GM18499 (cell line): ENCODE data around the gene TSKU.

ENCODE experiments used
- ATAC-seq: cut with Tn5 transposase; IDR thresholded peaks from one replicate; pipeline ENCODE4 v1.9.1; 2021; ENCODE audit warnings: moderate number of reproducible peaks; ENCODE audit not compliant: insufficient read depth, unreplicated experiment

TSKU gene

DNA sequence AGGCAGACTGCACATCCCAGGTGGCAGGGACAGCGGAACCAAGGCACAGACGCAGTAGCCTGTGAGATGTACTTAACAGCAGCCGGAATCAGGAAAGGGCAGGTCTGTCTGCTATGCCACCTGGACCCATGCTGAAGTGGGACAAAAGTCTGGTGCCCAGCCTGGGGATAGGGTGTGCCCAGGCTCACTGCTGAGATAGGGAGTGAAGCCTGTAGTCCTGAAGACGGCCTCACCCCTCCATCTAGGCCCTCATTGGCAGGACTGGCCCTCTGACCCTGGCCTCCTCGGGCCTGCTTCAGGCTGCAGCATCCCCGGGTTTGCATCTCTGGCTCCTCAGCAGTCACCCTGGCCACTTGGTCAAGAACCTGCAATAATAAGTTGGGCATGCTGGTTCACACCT lies 32.4 kb upstream of the TSKU start:
- no peak for ATAC-seq

GRCh38 chr11:76752321-76753143 lies 30.6 kb upstream of the TSKU start:
- ATAC-seq = no peak

DNA sequence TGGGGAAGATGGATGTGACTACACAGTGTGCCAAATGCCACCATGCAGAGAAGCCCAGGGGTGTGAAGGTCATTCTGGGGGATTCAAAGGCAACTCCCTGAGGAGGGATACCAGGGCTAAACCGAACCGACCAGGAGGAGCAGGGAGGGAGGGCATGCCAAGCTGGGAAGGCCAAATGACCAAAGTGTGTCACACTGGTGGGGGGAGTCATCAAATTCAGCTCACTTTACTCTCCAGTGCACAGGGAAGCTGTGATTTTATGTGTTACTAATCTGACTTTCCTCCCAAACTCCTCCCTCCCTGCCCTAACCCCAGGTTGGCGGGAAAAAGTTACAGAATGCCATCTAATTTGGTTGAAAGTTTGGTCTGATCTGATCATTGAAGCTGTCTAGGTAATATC lies 29.7 kb upstream of the TSKU start:
- no peak for ATAC-seq

DNA sequence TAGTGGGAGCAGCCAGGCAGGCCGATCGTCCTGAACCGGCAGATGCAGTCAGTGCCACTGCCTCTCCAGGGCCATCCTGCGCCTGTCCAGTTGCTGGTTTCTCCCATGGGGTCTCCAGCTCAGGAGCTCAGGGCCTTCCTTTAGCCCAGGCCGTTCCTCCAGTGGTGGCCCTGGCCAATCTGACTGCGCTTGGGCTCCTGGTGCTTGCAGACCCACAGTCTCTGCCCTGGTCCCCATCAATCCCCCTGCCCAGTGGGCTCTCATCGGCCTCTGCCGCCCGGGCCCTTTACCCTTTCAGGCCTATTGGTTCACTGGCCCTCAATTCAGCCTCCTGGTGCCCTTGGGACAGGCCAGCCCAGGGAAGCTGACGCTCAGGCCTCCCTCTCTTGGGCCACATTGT lies 29.2 kb upstream of the TSKU start:
- no peak for ATAC-seq

DNA sequence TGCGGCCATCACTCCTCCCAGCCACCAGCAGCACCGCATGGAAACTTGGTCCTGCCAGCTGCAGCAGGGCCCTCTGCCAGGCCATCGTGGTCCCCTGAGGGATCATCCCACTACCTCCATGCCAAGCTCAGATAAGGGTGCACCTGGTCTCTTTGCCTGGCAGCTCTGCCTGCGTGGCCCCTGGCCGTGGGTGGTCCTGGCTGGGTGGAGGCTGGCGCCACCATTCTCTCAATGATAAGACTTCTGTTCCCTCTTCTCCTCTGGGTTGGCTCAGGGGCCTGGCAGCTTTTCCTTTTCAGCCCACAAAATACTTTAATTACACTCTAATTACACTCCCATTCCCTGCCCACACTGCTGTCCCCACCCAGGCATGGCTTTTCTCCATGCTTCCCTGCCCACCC lies 26.8 kb upstream of the TSKU start:
- ATAC-seq = no peak

- ATAC-seq = no peak
Measured at GRCh38 chr11:76758311-76758710, 24.8 kb upstream of the TSKU start.

DNA sequence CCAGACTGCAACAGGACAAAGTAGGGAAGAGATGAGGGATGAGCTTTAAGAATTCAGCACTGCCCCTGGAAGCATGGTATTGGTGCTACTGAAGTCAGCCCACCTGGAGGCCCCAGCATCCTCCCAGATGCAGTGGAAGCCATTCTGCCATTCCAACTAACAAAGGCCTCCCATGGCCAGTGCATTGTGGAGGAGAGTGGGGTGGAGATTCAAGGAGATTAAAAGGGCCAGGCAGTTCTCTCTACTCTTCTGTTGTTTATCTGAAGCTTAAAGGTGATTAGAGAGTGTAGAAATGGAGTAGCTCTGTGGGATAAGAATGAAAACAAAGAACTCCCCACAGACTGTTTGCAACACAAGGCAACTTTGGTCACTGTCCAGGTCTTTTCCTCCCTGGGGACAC lies 24.1 kb upstream of the TSKU start:
- ATAC-seq = no peak

DNA sequence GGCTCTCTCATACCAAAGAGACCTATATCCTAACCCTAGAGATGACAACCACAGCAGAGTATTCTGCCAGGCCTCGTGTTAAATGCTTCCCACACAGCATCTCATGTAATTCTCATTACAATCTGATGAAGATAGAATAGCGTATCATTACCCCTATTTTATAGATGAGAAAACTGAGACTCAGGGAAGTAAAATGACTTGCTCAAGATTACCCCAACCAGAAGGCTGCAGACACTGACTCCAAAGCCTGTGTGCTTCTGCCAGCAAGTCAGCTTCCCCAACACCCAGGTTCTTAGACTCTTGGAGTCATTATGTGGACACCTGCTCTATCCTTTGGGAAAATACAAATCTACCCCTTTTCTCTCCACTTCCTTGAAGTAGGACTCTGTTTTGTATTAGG lies 23.6 kb upstream of the TSKU start:
- ATAC-seq = no peak

DNA sequence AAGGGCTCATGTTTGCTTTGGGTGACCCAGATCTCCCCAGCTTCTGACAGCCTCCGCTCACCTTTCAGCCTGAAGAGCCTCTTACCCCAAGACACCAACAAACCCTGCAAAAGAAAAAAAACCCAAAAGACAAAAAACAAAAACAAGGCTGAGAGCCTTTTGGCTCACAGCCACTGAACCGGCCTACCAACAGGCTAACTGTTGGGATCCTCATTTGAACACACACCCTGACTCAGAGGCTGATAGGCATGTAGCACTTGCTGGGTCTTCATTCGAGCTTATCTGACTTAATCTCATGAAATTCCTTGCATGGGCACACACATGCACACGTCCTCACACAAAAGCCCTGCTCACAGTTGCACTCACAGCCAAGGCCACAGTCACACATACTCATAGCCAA lies 22.9 kb upstream of the TSKU start:
- ATAC-seq = no peak

- no peak for ATAC-seq
Measured at GRCh38 chr11:76761718-76762355, 21.3 kb upstream of the TSKU start.

- ATAC-seq = no peak
Measured at GRCh38 chr11:76762356-76762752, 20.8 kb upstream of the TSKU start.

DNA sequence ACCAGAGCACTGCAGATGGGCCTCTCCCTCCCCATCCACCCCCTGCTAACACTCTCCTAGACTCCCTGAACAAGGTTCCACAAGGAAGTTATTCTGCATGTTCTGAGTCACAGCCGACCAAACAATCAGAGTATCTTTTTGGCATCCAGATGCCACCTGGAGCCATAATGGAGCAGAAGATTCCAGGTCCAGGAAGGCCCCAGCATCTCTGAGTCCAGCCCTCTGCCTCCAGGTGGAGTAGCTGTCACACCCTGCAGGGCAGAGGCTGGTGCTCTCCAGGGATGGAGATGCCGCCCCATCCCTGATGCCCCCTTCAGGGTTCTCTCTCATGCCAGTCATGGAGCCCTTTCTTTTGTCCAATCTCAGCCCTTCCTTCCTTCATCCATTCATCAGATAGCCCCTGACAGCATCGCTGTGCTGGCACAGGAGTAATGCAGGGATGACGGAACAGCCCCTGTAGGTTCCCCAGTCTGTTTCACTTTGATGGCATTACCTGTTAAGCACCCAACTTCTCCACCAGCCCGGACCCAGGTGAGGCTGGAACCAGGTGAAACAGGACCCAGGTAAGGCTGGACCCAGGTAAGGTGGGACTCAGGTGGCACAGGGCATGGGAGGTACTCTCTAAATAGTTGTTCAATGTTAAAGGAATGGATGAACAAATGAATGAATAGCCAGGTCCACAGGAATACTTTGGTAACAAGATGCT lies 20.1 kb upstream of the TSKU start:
- ATAC-seq = no peak

- no peak for ATAC-seq
Measured at GRCh38 chr11:76763573-76764346, 19.4 kb upstream of the TSKU start.

DNA sequence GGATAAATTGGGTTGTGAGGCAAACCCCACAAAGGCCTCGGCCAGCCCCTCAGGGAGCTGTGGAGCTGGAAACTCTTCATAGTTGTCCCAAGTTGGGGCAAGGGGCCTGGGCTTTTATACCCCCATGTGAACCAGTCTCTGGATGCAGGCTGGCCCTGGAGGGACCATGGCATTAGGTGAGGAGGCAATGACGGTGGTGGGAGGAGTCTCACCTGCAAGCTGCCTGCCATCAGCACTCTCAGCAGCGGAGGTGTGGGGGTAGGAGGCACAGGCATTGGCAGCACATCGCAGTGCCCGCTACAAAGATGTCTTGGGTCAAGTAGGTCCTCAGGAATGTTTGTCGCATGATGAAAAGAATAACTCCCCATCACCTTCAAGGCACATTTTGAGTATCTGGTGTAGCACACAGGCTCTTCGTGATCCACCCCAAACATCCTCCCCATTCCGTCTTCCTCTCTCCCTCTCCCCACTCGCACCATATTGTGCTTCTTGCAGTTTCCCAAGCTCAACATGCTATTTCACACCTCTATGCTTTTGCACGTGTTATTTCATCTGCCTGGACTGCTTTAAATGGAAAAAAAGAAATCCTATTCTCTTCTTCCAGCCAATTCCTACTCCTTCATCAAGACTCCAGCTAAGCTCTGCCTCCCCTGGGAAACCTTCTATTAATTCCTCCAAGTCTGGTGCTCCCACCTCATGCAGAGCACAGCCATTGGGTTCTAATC lies 18.1 kb upstream of the TSKU start:
- no peak for ATAC-seq

- ATAC-seq = no peak
Measured at GRCh38 chr11:76765863-76766350, 17.2 kb upstream of the TSKU start.

- no peak for ATAC-seq
Measured at GRCh38 chr11:76766521-76766920, 16.6 kb upstream of the TSKU start.

DNA sequence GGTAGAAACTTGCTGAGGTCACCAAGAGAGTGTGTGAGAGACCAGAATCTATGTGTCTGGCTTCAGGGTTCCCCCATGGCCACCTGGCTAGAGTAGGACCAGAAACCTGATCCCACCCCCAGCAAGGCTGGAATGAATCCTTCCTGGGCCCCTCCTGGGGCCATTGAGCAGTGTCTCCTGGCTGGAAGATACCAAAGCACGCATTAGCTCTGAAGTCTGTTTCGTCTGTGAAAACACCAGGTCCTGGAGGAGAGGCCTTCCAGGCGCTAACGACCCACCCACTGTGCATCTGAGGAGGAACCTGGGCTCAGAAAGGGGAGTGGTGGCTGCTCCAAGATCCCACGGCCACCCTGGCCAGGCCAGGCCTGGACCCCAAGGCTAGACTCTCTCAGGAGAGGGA lies 15.5 kb upstream of the TSKU start:
- ATAC-seq = no peak

GRCh38 chr11:76768088-76768908 lies 14.9 kb upstream of the TSKU start:
- no peak for ATAC-seq

- no peak for ATAC-seq
Measured at GRCh38 chr11:76768909-76769560, 14.1 kb upstream of the TSKU start.
